Natural killer cell (primary cell): ENCODE results near the gene MESP2. TPM values are rescaled to one million over a fixed set of nuclear protein-coding genes. Genes with fewer than 3 reads are reported as not detected.

Source experiments
- ATAC-seq, 3 donors: fragments of 150-1000 bp in 2 of 3; fragments of 200-7000 bp in 1 of 3; cut with Tn5 transposase; 1 replicate in 1 of 3; 2 replicates in 2 of 3; pipeline ENCODE4 v1.10.0; 2021; ENCODE audit warnings: mild to moderate bottlenecking in 2 of 3, moderate library complexity in 2 of 3
- DNase-seq, 2 donors: peaks; one replicate each; pipeline versions ENCODE4 v3.0.0 to v3.0.0-alpha.2; 2013 to 2021; ENCODE audit warnings: mixed read lengths in 1 of 2
- H3K27ac ChIP-seq: one replicate; pipeline ENCODE4 v1.5.1; 2013; ENCODE audit warnings: mild to moderate bottlenecking, low read length
- H3K27me3 ChIP-seq: one replicate; pipeline ENCODE4 v1.6.1; 2013; ENCODE audit warnings: low read length; ENCODE audit not compliant: control insufficient read depth, insufficient read depth
- H3K36me3 ChIP-seq: one replicate; pipeline ENCODE4 v1.6.1; 2013; ENCODE audit warnings: low read length; ENCODE audit not compliant: control insufficient read depth, insufficient read depth
- H3K4me1 ChIP-seq: one replicate; pipeline ENCODE4 v1.6.1; 2013; ENCODE audit warnings: low read length; ENCODE audit not compliant: control insufficient read depth, insufficient read depth
- H3K4me3 ChIP-seq: one replicate; pipeline ENCODE4 v1.5.1; 2013; ENCODE audit warnings: low read length
- H3K9me3 ChIP-seq: one replicate; pipeline ENCODE4 v1.6.1; 2013; ENCODE audit warnings: low read length; ENCODE audit not compliant: control insufficient read depth, insufficient read depth
- H3K27ac Mint-ChIP-seq, 2 donors: one replicate each; pipeline ENCODE4 v1.8.0; 2022; ENCODE audit warnings: mild to moderate bottlenecking in 2 of 2, mixed read lengths in 2 of 2, moderate library complexity in 1 of 2
- H3K27me3 Mint-ChIP-seq, 2 donors: one replicate each; pipeline ENCODE4 v1.8.0; 2022; ENCODE audit warnings: low read depth in 2 of 2, mixed read lengths in 2 of 2
- H3K36me3 Mint-ChIP-seq: one replicate; pipeline ENCODE4 v1.8.0; 2022; ENCODE audit warnings: mixed read lengths
- H3K4me1 Mint-ChIP-seq, 2 donors: one replicate each; pipeline ENCODE4 v1.8.0; 2022; ENCODE audit warnings: mixed read lengths in 2 of 2
- H3K4me3 Mint-ChIP-seq: one replicate; pipeline ENCODE4 v1.8.0; 2022; ENCODE audit warnings: mild to moderate bottlenecking, moderate library complexity, mixed read lengths
- H3K9me3 Mint-ChIP-seq, 2 donors: one replicate each; pipeline ENCODE4 v1.8.0; 2022; ENCODE audit warnings: mixed read lengths in 2 of 2
- CTCF ChIP-seq: fragments of 200-600 bp; IDR thresholded peaks from one replicate; pipeline ENCODE4 v1.8.0; 2022; ENCODE audit warnings: antibody characterized with exemption
- WGBS: methylation state at CpG from one replicate; pipeline ENCODE4 v1.1.7; 2013; ENCODE audit warnings: missing lambda C conversion rate; ENCODE audit not compliant: insufficient coverage; 5-methylcytosine and 5-hydroxymethylcytosine counted together
- intact Hi-C: fragments of 100-400 bp; cut with micrococcal nuclease; formaldehyde crosslinking; loops from one replicate; pipeline ENCODE4 v1.14.2; 2022
- total RNA-seq, 4 donors: library from RNA; stranded (reverse); fragments of 120-200 nt in 1 of 4; gene quantifications; one replicate each; pipeline versions ENCODE4 v1.2.3 to v1.2.4, GENCODE V29; 2013 to 2022

The MESP2 gene
- total RNA-seq, 3 donors from 2014 or later (not counting 1 experiment from before 2014, with no cell fraction given) = not detected

GRCh38 chr15:89794627-89795241 lies 18.6 kb downstream of the MESP2 start:
- H3K27me3 Mint-ChIP-seq = peaks cover 3 to 7% of the 10 kb centered on the region in 2 donors
- H3K4me3 Mint-ChIP-seq = no peak overlapping the region

GRCh38 chr15:89795996-89796395 lies 19.9 kb downstream of the MESP2 start:
- Histone ChIP-seq H3K4me1 (no peaks in the 10 kb centered on the region), H3K27ac (no peak overlapping the region), H3K27me3 (no peaks in the 10 kb centered on the region), H3K36me3 (no peaks in the 10 kb centered on the region), H3K9me3 (no peaks in the 10 kb centered on the region), H3K4me3 (no peak overlapping the region)
- DNase-seq = no peak
- no peak for ATAC-seq
- no peaks in the 10 kb centered on the region for H3K4me1 Mint-ChIP-seq
- intact Hi-C loops = no loop called here
- H3K36me3 Mint-ChIP-seq = no peaks in the 10 kb centered on the region
- TF ChIP-seq CTCF = no peak
- H3K9me3 Mint-ChIP-seq = no peaks in the 10 kb centered on the region
- H3K4me3 Mint-ChIP-seq = no peak overlapping the region
- no peak overlapping the region for H3K27ac Mint-ChIP-seq
- peaks cover 7% of the 10 kb centered on the region in 2 donors for H3K27me3 Mint-ChIP-seq

More at GRCh38 chr15:89794627-89795241, 18.6 kb downstream of the MESP2 start:
- Mint-ChIP-seq H3K9me3 (no peaks in the 10 kb centered on the region), H3K4me1 (no peaks in the 10 kb centered on the region), H3K36me3 (no peaks in the 10 kb centered on the region), H3K27ac (no peak overlapping the region)
- ATAC-seq = no peak
- no peaks in the 10 kb centered on the region for H3K27me3 ChIP-seq
- WGBS = 89% methylated on average over 4 of the region's 5 CpGs
- H3K27ac ChIP-seq = no peak overlapping the region
- no peak for DNase-seq
- TF ChIP-seq CTCF = no peak
- H3K9me3 ChIP-seq = no peaks in the 10 kb centered on the region
- no peaks in the 10 kb centered on the region for H3K36me3 ChIP-seq
- no peaks in the 10 kb centered on the region for H3K4me1 ChIP-seq
- H3K4me3 ChIP-seq = no peak overlapping the region
- intact Hi-C loops = no loop called here

GRCh38 chr15:89797678-89798201 lies 21.6 kb downstream of the MESP2 start:
- Histone ChIP-seq H3K4me1 (no peaks in the 10 kb centered on the region), H3K27ac (no peak overlapping the region), H3K9me3 (no peaks in the 10 kb centered on the region), H3K4me3 (no peak overlapping the region), H3K36me3 (no peaks in the 10 kb centered on the region), H3K27me3 (no peaks in the 10 kb centered on the region)
- H3K9me3 Mint-ChIP-seq = no peaks in the 10 kb centered on the region
- DNase-seq = no peak
- intact Hi-C loops = no loop called here
- no peak overlapping the region for H3K4me3 Mint-ChIP-seq
- H3K4me1 Mint-ChIP-seq = peaks cover 0 to 6% of the 10 kb centered on the region in 2 donors
- 87% methylated on average over 4 of the region's 4 CpGs for WGBS
- H3K27me3 Mint-ChIP-seq = peaks cover 7 to 10% of the 10 kb centered on the region in 2 donors
- ATAC-seq = no peak
- TF ChIP-seq CTCF = no peak
- H3K27ac Mint-ChIP-seq = no peak overlapping the region
- H3K36me3 Mint-ChIP-seq = no peaks in the 10 kb centered on the region
